GM18858 (cell line): ENCODE measurements around the gene TMEM273.
A peak's percentile ranks its signal among the peaks of the same experiment; 100 is the strongest.

ENCODE experiments used
- ATAC-seq: cut with Tn5 transposase; IDR thresholded peaks from one replicate; pipeline ENCODE4 v1.9.1; 2021; ENCODE audit not compliant: unreplicated experiment

Gene TMEM273

GRCh38 chr10:49143249-49143648 lies 44.9 kb downstream of the TMEM273 start:
- ATAC-seq, result no peak

- no peak for ATAC-seq
Observed at GRCh38 chr10:49141541-49142332, 46.5 kb downstream of the TMEM273 start.

- no peak for ATAC-seq
Observed at GRCh38 chr10:49140304-49141177, 47.6 kb downstream of the TMEM273 start.

- ATAC-seq, result no peak
Observed at GRCh38 chr10:49139846-49140195, 48.4 kb downstream of the TMEM273 start.

GRCh38 chr10:49139028-49139845 lies 49.0 kb downstream of the TMEM273 start:
- ATAC-seq, result no peak

- no peak for ATAC-seq
Observed at GRCh38 chr10:49138361-49138891, 49.8 kb downstream of the TMEM273 start.

- no peak for ATAC-seq
Observed at GRCh38 chr10:49136525-49136924, 51.7 kb downstream of the TMEM273 start.

GRCh38 chr10:49135575-49136313 lies 52.4 kb downstream of the TMEM273 start:
- peak; percentile 72 for ATAC-seq

GRCh38 chr10:49134327-49134726 lies 53.9 kb downstream of the TMEM273 start:
- no peak for ATAC-seq

- ATAC-seq, result no peak
Observed at GRCh38 chr10:49133706-49134248, 54.4 kb downstream of the TMEM273 start, which contains the start of gene FAM170B. Gene FAM170B (minus strand): TSS chr10:49134021. CDS start chr10:49133918, 103 bp downstream.

GRCh38 chr10:49132362-49132737 lies 55.8 kb downstream of the TMEM273 start:
- no peak for ATAC-seq

GRCh38 chr10:49131507-49132361 lies 56.5 kb downstream of the TMEM273 start:
- ATAC-seq, result no peak

GRCh38 chr10:49129376-49129775 lies 58.8 kb downstream of the TMEM273 start:
- ATAC-seq, result no peak

- ATAC-seq, result no peak
Observed at GRCh38 chr10:49128854-49129253, 59.3 kb downstream of the TMEM273 start.

- ATAC-seq, result no peak
Observed at GRCh38 chr10:49123981-49124950, 63.9 kb downstream of the TMEM273 start.

GRCh38 chr10:49120911-49121310 lies 67.3 kb downstream of the TMEM273 start:
- ATAC-seq, result no peak

- ATAC-seq, result no peak
Observed at GRCh38 chr10:49119746-49120145, 68.4 kb downstream of the TMEM273 start.
